IMR-90 (cell line): ENCODE measurements around the gene PLEKHG5.

Experiments
- BHLHE40 ChIP-seq: fragments of 150-350 bp; IDR thresholded peaks from 2 replicates; pipeline ENCODE4 v1.6.1; 2016; ENCODE audit warnings: mild to moderate bottlenecking, low read depth, low read length
- CEBPB ChIP-seq: IDR thresholded peaks from 2 replicates; pipeline ENCODE4 v1.6.1; 2012; ENCODE audit warnings: low read depth, low read length, improper control_type of control experiment
- CHD1 ChIP-seq: IDR thresholded peaks from 2 replicates; pipeline ENCODE4 v1.6.1; 2012; ENCODE audit warnings: low read depth, low read length, improper control_type of control experiment
- CTCF ChIP-seq: conservative IDR thresholded peaks from 2 replicates; pipeline ENCODE4 v1.5.1; 2012; ENCODE audit warnings: mild to moderate bottlenecking, low read depth, low read length, improper control_type of control experiment
- MAFK ChIP-seq: IDR thresholded peaks from 2 replicates; pipeline ENCODE4 v1.6.1; 2012; ENCODE audit warnings: low read depth, low read length, improper control_type of control experiment
- MAZ ChIP-seq: IDR thresholded peaks from 2 replicates; pipeline ENCODE4 v1.6.1; 2012; ENCODE audit warnings: low read depth, mild to moderate bottlenecking, low read length, improper control_type of control experiment, moderate library complexity, borderline replicate concordance
- NFE2L2 ChIP-seq: fragments of 150-350 bp; IDR thresholded peaks from 2 replicates; pipeline ENCODE4 v1.6.1; 2016; ENCODE audit warnings: low read depth, mild to moderate bottlenecking, low read length
- POLR2A ChIP-seq: IDR thresholded peaks from 2 replicates; pipeline ENCODE4 v1.6.1; 2012; ENCODE audit warnings: mild to moderate bottlenecking, low read depth, low read length
- RAD21 ChIP-seq: IDR thresholded peaks from 2 replicates; pipeline ENCODE4 v1.6.1; 2012; ENCODE audit warnings: low read length, improper control_type of control experiment
- RFX5 ChIP-seq: IDR thresholded peaks from 2 replicates; pipeline ENCODE4 v1.8.0; 2012; ENCODE audit warnings: low read depth, mild to moderate bottlenecking, low read length, moderate library complexity
- SMC3 ChIP-seq: fragments of 150-350 bp; IDR thresholded peaks from 2 replicates; pipeline ENCODE4 v1.6.1; 2016; ENCODE audit warnings: low read depth, mild to moderate bottlenecking, antibody characterized with exemption, low read length, moderate library complexity
- TF ChIP-seq, protein P1 (sequence below): fragments of 150-350 bp; IDR thresholded peaks from 2 replicates; pipeline ENCODE4 v1.6.1; 2017; ENCODE audit warnings: mild to moderate bottlenecking, antibody characterized with exemption, low read length, low read depth

- TF ChIP-seq CTCF (no peak), POLR2A (no peak), MAFK (no peak), NFE2L2 (no peak), MAZ (no peak), SMC3 (no peak), CEBPB (no peak), RAD21 (no peak), RFX5 (no peak), BHLHE40 (no peak), CHD1 (no peak)
- TF ChIP-seq, protein P1, sequence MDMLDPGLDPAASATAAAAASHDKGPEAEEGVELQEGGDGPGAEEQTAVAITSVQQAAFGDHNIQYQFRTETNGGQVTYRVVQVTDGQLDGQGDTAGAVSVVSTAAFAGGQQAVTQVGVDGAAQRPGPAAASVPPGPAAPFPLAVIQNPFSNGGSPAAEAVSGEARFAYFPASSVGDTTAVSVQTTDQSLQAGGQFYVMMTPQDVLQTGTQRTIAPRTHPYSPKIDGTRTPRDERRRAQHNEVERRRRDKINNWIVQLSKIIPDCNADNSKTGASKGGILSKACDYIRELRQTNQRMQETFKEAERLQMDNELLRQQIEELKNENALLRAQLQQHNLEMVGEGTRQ = no peak
These were observed 17.3 kb downstream of the PLEKHG5 start for GRCh38 chr1:6473974-6474814.
